ENCODE measurements around the gene UTP3. TPM values are rescaled to one million over a fixed set of nuclear protein-coding genes. Genes with fewer than 3 reads are reported as not detected.
"Not testable (repeated sequence)": the region's sequence is repeated elsewhere in the genome, so short reads cannot be mapped to it uniquely, and the experiment has no call there.

Gene UTP3
- total and polyA plus RNA-seq, 11 donors = 7.3 to 28.9 (median 17.4) TPM

GRCh38 chr4:70680934-70681333, 7.4 kb upstream of the UTP3 start:
- Histone ChIP-seq H3K4me3 (no peak overlapping the region), H3K27me3 (no peaks in the 10 kb centered on the region), H3K27ac (no peak overlapping the region), H3K36me3 (no peaks in the 10 kb centered on the region), H3K9me3 (no peaks in the 10 kb centered on the region), H3K4me1 (no peaks in the 10 kb centered on the region)
- no peak for ATAC-seq
- TF ChIP-seq POLR2A (IDR thresholded peaks at IDR 0.05) (no peak), CTCF (IDR thresholded peaks at IDR 0.05) (no peak)
- no peak for DNase-seq
- intact Hi-C loops (cut with DNase I) = no loop called here

- H3K36me3 ChIP-seq = no peaks in the 10 kb centered on the region
- ATAC-seq = no peak
- intact Hi-C loops (cut with DNase I) = no loop called here
Measured at GRCh38 chr4:70681704-70682103, 6.6 kb upstream of the UTP3 start.

GRCh38 chr4:70682142-70682541, 6.2 kb upstream of the UTP3 start:
- DNase-seq; H3K9me3 ChIP-seq; H3K4me1 ChIP-seq; ATAC-seq; H3K27ac ChIP-seq; H3K36me3 ChIP-seq; H3K4me3 ChIP-seq; intact Hi-C loops (cut with DNase I); H3K27me3 ChIP-seq: not testable (repeated sequence)
- WGBS, 4 donors = 84 to 88% (median 85%) methylated on average over 3 of the region's 3 CpGs

More at GRCh38 chr4:70681704-70682103, 6.6 kb upstream of the UTP3 start:
- H3K4me1 ChIP-seq = no peaks in the 10 kb centered on the region
- TF ChIP-seq CTCF (IDR thresholded peaks at IDR 0.05) = no peak
- TF ChIP-seq POLR2A (IDR thresholded peaks at IDR 0.05) = no peak
- H3K4me3 ChIP-seq = no peak overlapping the region
- DNase-seq = no peak
- no peaks in the 10 kb centered on the region for H3K9me3 ChIP-seq
- H3K27ac ChIP-seq = no peak overlapping the region
- no peaks in the 10 kb centered on the region for H3K27me3 ChIP-seq

- Histone ChIP-seq H3K9me3 (no peaks in the 10 kb centered on the region), H3K4me1 (peaks cover 4 to 46% (median 32%) of the 10 kb centered on the region in 12 donors), H3K27ac (peak overlapping the region; percentile 84 to 97 (median 92)), H3K36me3 (peaks cover 0 to 22% (median 10%) of the 10 kb centered on the region in 9 donors), H3K4me3 (peak overlapping the region; percentile 69 to 98 (median 90)), H3K27me3 (no peaks in the 10 kb centered on the region)
- ATAC-seq = peak in 1 of 4 donors; percentile 1
- intact Hi-C loops (cut with DNase I) = loop anchor here in 3 of 10 donors (5.0 kb wide), 5 partner anchors 50 to 320 kb away; partner anchors contain the start of genes DCK (in 1 of the 3), GRSF1 (in 1 of the 3) and MOB1B (in 1 of the 3)
- DNase-seq = peak in 2 of 5 donors; percentile 28 to 29
- 71 to 73% (median 71%) methylated on average over 13 of the region's 13 CpGs for WGBS, 4 donors
- TF ChIP-seq POLR2A (IDR thresholded peaks at IDR 0.05) (no peak), CTCF (IDR thresholded peaks at IDR 0.05) (no peak)
Measured at GRCh38 chr4:70687392-70687791, 940 bp upstream of the UTP3 start.

GRCh38 chr4:70688795-70689231, 481 bp downstream of the UTP3 start:
- peaks cover 0 to 34% (median 10%) of the 10 kb centered on the region in 9 donors for H3K36me3 ChIP-seq
- WGBS, 4 donors = 0 to 3% (median 2%) methylated on average over 19 of the region's 19 CpGs
- TF ChIP-seq POLR2A (IDR thresholded peaks at IDR 0.05) (no peak), CTCF (IDR thresholded peaks at IDR 0.05) (no peak)
- no peaks in the 10 kb centered on the region for H3K9me3 ChIP-seq
- DNase-seq (peak in 1 of 5 donors; percentile 27), ATAC-seq (peak in 3 of 4 donors; percentile 2 to 20 (median 3))
- H3K27me3 ChIP-seq = no peaks in the 10 kb centered on the region
- intact Hi-C loops (cut with DNase I) = loop anchor here in 6 of 10 donors (1.0 to 5.0 kb wide), 11 partner anchors 15 to 318 kb away; partner anchors contain the start of genes GRSF1 (in 3 of the 6), DCK (in 2 of the 6) and MOB1B (in 1 of the 6)
- H3K4me3 ChIP-seq = peak overlapping the region; percentile 69 to 98 (median 90)
- H3K27ac ChIP-seq = peak overlapping the region; percentile 33 to 97 (median 92)
- H3K4me1 ChIP-seq = peaks cover 4 to 48% (median 32%) of the 10 kb centered on the region in 12 donors

Data from heart left ventricle (tissue), 16 donors.